Measurements from ENCODE around the gene OLFM2.

Gene OLFM2

GRCh38 chr19:9969688-9969975 is 33.3 kb upstream of the OLFM2 start:
- Histone ChIP-seq H3K27ac (ENCODE audit: low read depth, low read length) (no peak overlapping the region), H3K4ac (ENCODE audit: low read depth, low read length) (no peak overlapping the region), H3K79me2 (ENCODE audit: control insufficient read depth, insufficient read depth, low read length) (no peaks in the 10 kb centered on the region), H2BK15ac (replicated peaks; ENCODE audit: low read depth) (no peak overlapping the region), H4K8ac (ENCODE audit: low read depth, low read length) (no peak overlapping the region), H3K4me2 (ENCODE audit: low read length) (no peak overlapping the region), H4K5ac (ENCODE audit: low read length) (no peak overlapping the region), H3K36me3 (ENCODE audit: control insufficient read depth, insufficient read depth, low read length) (no peaks in the 10 kb centered on the region), H3K18ac (ENCODE audit: low read length) (no peak overlapping the region), H2BK120ac (ENCODE audit: low read depth, low read length) (no peak overlapping the region), H3K79me1 (ENCODE audit: low read length) (no peaks in the 10 kb centered on the region), H3K56ac (ENCODE audit: low read length) (no peak overlapping the region), H3K4me1 (ENCODE audit: control insufficient read depth, low read depth, low read length) (no peaks in the 10 kb centered on the region), H2AK5ac (ENCODE audit: low read length) (no peak overlapping the region), H3K27me3 (ENCODE audit: insufficient read depth, low read length, poor library complexity) (peaks cover 7% of the 10 kb centered on the region), H2BK5ac (ENCODE audit: low read length) (no peak overlapping the region), H3K4me3 (ENCODE audit: low read length) (no peak overlapping the region), H3K9ac (ENCODE audit: low read length) (no peak overlapping the region), H3K23ac (ENCODE audit: low read length) (no peak overlapping the region)
- peak; percentile 24 for DNase-seq
- no CpG with 5 or more reads among the region's 2 CpGs for WGBS (ENCODE audit: extremely low coverage, insufficient coverage, low lambda C conversion rate)

DNA sequence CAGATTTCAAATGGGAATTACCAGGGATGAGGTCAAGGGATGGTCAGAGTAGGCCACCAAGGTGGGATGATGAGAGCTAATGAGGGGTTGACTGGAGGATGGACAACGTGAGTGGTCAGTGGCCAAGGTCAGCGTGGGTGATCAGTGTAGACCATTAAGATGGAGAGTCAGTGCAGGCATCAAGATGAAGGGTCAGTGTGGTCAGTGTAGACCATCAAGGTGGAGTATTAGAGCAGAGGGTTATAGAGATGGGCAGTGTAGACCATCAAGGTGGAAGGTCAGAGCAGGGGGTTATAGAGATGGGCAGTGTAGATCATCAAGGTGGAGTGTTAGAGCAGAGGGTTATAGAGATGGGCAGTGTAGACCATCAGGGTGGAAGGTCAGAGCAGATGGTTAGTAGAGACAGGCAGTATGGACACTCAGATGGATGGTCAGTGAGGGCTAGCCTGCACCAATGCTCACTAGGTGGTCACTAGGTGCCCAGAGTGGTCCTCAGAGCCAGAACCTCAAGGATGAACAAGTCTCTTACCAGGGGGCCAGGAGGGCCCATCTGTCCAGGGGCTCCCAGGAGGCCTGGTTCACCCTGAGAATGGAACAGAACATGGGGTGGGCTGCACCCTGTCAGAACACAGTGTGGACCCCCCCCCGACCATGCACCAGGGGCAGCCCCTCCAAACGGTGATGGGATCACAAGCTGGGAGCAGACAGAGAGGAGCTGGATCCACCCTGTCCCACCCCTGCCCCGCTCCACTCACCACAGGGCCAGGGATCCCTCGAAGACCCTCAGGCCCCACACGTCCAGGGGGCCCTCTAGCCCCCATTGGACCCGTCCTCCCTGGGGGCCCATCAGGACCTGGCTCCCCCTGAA is 32.7 kb upstream of the OLFM2 start:
- Histone ChIP-seq H2AK5ac (ENCODE audit: low read length) (no peak overlapping the region), H3K27me3 (ENCODE audit: insufficient read depth, low read length, poor library complexity) (peaks cover 7% of the 10 kb centered on the region), H2BK15ac (replicated peaks; ENCODE audit: low read depth) (no peak overlapping the region), H4K8ac (ENCODE audit: low read depth, low read length) (no peak overlapping the region), H3K79me1 (ENCODE audit: low read length) (no peaks in the 10 kb centered on the region), H3K79me2 (ENCODE audit: control insufficient read depth, insufficient read depth, low read length) (no peaks in the 10 kb centered on the region), H3K56ac (ENCODE audit: low read length) (no peak overlapping the region), H3K4me1 (ENCODE audit: control insufficient read depth, low read depth, low read length) (no peaks in the 10 kb centered on the region), H3K23ac (ENCODE audit: low read length) (no peak overlapping the region), H2BK120ac (ENCODE audit: low read depth, low read length) (no peak overlapping the region), H3K27ac (ENCODE audit: low read depth, low read length) (no peak overlapping the region), H3K4me3 (ENCODE audit: low read length) (no peak overlapping the region), H3K4me2 (ENCODE audit: low read length) (no peak overlapping the region), H3K9ac (ENCODE audit: low read length) (no peak overlapping the region), H3K36me3 (ENCODE audit: control insufficient read depth, insufficient read depth, low read length) (no peaks in the 10 kb centered on the region), H2BK5ac (ENCODE audit: low read length) (no peak overlapping the region), H3K4ac (ENCODE audit: low read depth, low read length) (no peak overlapping the region), H3K18ac (ENCODE audit: low read length) (no peak overlapping the region), H4K5ac (ENCODE audit: low read length) (no peak overlapping the region)
- no peak for DNase-seq
- WGBS (ENCODE audit: extremely low coverage, insufficient coverage, low lambda C conversion rate): no CpG with 5 or more reads among the region's 8 CpGs

DNA sequence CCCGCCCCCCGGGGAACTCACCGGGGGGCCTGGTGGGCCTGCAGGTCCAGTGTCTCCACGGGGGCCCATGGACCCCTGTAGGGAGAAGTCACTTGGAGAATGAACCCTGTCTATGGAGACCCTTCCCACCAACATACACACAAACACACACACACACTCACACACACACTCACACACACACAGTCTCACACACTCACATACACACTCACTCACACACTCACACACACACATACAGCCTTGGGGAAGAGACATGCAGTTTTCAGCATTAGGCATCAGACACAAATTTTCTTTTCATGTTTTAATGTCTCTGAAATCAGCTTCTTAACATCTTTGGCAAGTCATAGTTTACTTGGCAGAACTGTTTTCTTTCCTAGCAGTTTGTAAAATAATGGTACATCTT is 31.0 kb upstream of the OLFM2 start:
- Histone ChIP-seq H3K27me3 (ENCODE audit: insufficient read depth, low read length, poor library complexity) (peaks cover 7% of the 10 kb centered on the region), H3K79me2 (ENCODE audit: control insufficient read depth, insufficient read depth, low read length) (no peaks in the 10 kb centered on the region), H3K23ac (ENCODE audit: low read length) (no peak overlapping the region), H4K8ac (ENCODE audit: low read depth, low read length) (no peak overlapping the region), H4K5ac (ENCODE audit: low read length) (no peak overlapping the region), H3K27ac (ENCODE audit: low read depth, low read length) (no peak overlapping the region), H3K4me2 (ENCODE audit: low read length) (no peak overlapping the region), H3K18ac (ENCODE audit: low read length) (no peak overlapping the region), H3K4me1 (ENCODE audit: control insufficient read depth, low read depth, low read length) (no peaks in the 10 kb centered on the region), H2AK5ac (ENCODE audit: low read length) (no peak overlapping the region), H3K4ac (ENCODE audit: low read depth, low read length) (no peak overlapping the region), H3K9ac (ENCODE audit: low read length) (no peak overlapping the region), H3K56ac (ENCODE audit: low read length) (no peak overlapping the region), H3K36me3 (ENCODE audit: control insufficient read depth, insufficient read depth, low read length) (no peaks in the 10 kb centered on the region), H2BK5ac (ENCODE audit: low read length) (no peak overlapping the region), H2BK120ac (ENCODE audit: low read depth, low read length) (no peak overlapping the region), H3K4me3 (ENCODE audit: low read length) (no peak overlapping the region), H3K79me1 (ENCODE audit: low read length) (no peaks in the 10 kb centered on the region), H2BK15ac (replicated peaks; ENCODE audit: low read depth) (no peak overlapping the region)
- DNase-seq: no peak
- no CpG with 5 or more reads among the region's 4 CpGs for WGBS (ENCODE audit: extremely low coverage, insufficient coverage, low lambda C conversion rate)

DNA sequence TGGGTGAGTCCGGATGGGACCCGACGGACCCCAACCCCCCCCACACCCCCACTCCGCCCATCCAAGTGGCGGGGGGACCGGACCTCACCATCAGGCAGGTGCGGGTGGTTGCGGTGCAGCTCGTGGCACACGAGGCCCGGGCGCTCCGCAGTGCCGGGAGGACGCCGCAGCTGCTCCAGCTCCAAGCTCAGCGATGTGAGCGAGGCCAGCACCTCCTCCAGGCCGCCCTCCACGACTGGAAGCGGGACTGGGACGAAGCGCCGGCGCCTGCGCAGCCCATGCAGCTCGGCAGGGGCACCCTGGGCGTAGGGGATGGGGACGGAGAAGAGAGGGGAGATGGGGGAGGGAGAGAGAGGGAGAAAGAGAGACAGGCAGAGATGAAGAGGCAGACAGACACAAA is 30.1 kb upstream of the OLFM2 start:
- Histone ChIP-seq H3K36me3 (ENCODE audit: control insufficient read depth, insufficient read depth, low read length) (no peaks in the 10 kb centered on the region), H3K9ac (ENCODE audit: low read length) (no peak overlapping the region), H3K4me3 (ENCODE audit: low read length) (no peak overlapping the region), H3K27me3 (ENCODE audit: insufficient read depth, low read length, poor library complexity) (peaks cover 7% of the 10 kb centered on the region), H3K79me1 (ENCODE audit: low read length) (no peaks in the 10 kb centered on the region), H3K4me1 (ENCODE audit: control insufficient read depth, low read depth, low read length) (no peaks in the 10 kb centered on the region), H3K79me2 (ENCODE audit: control insufficient read depth, insufficient read depth, low read length) (no peaks in the 10 kb centered on the region), H2BK15ac (replicated peaks; ENCODE audit: low read depth) (no peak overlapping the region), H3K56ac (ENCODE audit: low read length) (no peak overlapping the region), H3K4me2 (ENCODE audit: low read length) (no peak overlapping the region), H4K8ac (ENCODE audit: low read depth, low read length) (no peak overlapping the region), H4K5ac (ENCODE audit: low read length) (no peak overlapping the region), H3K23ac (ENCODE audit: low read length) (no peak overlapping the region), H3K27ac (ENCODE audit: low read depth, low read length) (no peak overlapping the region), H2BK5ac (ENCODE audit: low read length) (no peak overlapping the region), H3K4ac (ENCODE audit: low read depth, low read length) (no peak overlapping the region), H2BK120ac (ENCODE audit: low read depth, low read length) (no peak overlapping the region), H2AK5ac (ENCODE audit: low read length) (no peak overlapping the region), H3K18ac (ENCODE audit: low read length) (no peak overlapping the region)
- WGBS (ENCODE audit: extremely low coverage, insufficient coverage, low lambda C conversion rate): no CpG with 5 or more reads among the region's 29 CpGs
- peak; percentile 47 for DNase-seq

- H3K4me1 ChIP-seq (ENCODE audit: control insufficient read depth, low read depth, low read length): no peaks in the 10 kb centered on the region
- no CpG with 5 or more reads among the region's 14 CpGs for WGBS (ENCODE audit: extremely low coverage, insufficient coverage, low lambda C conversion rate)
- H2BK5ac ChIP-seq (ENCODE audit: low read length): no peak overlapping the region
- no peak overlapping the region for H2BK120ac ChIP-seq (ENCODE audit: low read depth, low read length)
- no peak overlapping the region for H4K5ac ChIP-seq (ENCODE audit: low read length)
- no peak overlapping the region for H4K8ac ChIP-seq (ENCODE audit: low read depth, low read length)
- no peak overlapping the region for H3K23ac ChIP-seq (ENCODE audit: low read length)
- no peak for DNase-seq
- no peaks in the 10 kb centered on the region for H3K79me1 ChIP-seq (ENCODE audit: low read length)
- no peak overlapping the region for H3K27ac ChIP-seq (ENCODE audit: low read depth, low read length)
- no peak overlapping the region for H3K18ac ChIP-seq (ENCODE audit: low read length)
- H3K79me2 ChIP-seq (ENCODE audit: control insufficient read depth, insufficient read depth, low read length): no peaks in the 10 kb centered on the region
- H3K56ac ChIP-seq (ENCODE audit: low read length): no peak overlapping the region
- no peak overlapping the region for H3K4me3 ChIP-seq (ENCODE audit: low read length)
- H3K4me2 ChIP-seq (ENCODE audit: low read length): no peak overlapping the region
- H3K27me3 ChIP-seq (ENCODE audit: insufficient read depth, low read length, poor library complexity): peaks cover 7% of the 10 kb centered on the region
- no peak overlapping the region for H2BK15ac ChIP-seq (replicated peaks; ENCODE audit: low read depth)
- H3K9ac ChIP-seq (ENCODE audit: low read length): no peak overlapping the region
- no peak overlapping the region for H3K4ac ChIP-seq (ENCODE audit: low read depth, low read length)
- H2AK5ac ChIP-seq (ENCODE audit: low read length): no peak overlapping the region
- H3K36me3 ChIP-seq (ENCODE audit: control insufficient read depth, insufficient read depth, low read length): no peaks in the 10 kb centered on the region
These were observed 29.7 kb upstream of the OLFM2 start for GRCh38 chr19:9966024-9966423.
